Stimulated activated CD4-positive, alpha-beta T cell treated with anti-CD3 and anti-CD28 coated beads, Interleukin-2, amount 100 ng/mL, for 48 hours (primary cell): ENCODE data around the gene CHIA.

Experiments
- DNase-seq, 2 donors: peaks; one replicate each; pipeline ENCODE4 v3.0.0-alpha.2; 2020

The CHIA gene

DNA sequence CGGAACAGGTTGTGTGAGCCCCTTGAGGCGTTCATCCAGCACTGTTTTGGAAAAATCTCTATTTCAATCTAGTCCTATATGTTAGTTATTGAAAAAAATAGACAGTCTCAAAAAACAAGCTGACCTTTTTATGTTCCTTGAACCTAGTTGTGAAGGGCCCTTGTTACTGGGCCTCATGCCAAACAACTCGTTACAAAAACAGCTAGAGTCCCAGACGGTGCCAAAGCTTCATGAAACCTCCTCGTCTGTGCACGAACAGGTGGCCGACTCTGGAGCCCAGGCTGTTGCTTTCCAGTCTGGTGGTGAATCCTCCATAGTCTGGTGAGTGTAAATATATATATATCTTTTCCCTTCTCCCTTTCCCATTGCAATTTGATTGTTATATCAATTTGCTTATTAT lies at the start of gene CHIA:
Gene CHIA (plus strand): TSS at position 222 of the 400 bp plus-strand sequence. CDS start 19,617 bp downstream, outside the sequence.
- no peak for DNase-seq

DNA sequence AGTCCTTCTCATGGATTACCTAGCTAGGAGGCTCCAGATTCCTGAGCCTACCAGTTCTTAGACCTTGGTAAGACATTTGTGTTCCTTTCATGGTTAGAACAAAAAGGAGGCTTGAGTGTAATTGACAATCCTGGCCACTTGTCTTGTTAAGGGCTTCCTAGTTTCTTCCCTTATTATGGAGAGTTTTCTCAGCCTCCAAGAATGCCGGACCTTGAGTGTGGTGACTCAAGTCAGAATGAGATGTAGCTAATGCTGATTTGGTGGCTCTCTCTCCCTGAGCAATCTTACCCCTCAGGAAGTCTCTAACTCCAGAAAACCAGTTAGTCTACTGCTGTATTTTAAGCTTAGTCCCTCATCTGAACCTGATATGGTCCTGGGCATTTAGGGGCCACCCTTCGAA lies 48.9 kb upstream of the CHIA start:
- no peak for DNase-seq

DNA sequence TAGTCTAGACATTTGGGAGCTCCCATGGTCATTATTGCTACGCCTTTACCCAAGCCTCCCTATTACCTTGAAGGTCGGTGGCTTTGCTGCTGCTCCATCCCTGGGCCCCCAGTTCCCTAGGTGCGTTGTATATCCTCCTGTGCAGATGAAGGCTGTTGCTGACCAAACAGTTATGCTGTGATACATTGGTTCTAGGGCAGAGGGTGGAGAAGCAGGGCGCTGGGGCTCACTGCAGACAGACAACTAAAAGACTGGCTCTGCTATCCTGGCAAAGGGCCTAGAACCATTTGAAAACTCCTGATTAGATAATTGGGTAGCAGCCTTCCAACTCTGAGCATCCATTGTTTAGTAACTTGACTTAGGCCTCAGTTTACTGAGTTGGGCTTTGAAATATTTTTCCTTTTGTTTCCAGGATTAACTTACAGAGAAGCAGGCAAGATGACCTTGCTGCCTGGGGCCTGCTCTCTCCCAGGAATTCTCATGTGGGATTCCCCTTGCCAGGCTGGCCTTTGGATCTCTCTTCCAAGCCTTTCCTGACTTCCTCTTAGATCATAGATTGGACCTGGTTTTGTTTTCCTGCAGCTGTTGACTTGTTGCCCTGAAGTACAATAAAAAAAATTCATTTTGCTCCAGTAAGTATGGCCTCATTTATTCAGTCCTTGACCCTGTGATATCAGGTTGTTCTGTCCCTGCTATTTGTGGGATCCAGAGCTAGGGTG lies 47.7 kb upstream of the CHIA start:
- no peak for DNase-seq

DNA sequence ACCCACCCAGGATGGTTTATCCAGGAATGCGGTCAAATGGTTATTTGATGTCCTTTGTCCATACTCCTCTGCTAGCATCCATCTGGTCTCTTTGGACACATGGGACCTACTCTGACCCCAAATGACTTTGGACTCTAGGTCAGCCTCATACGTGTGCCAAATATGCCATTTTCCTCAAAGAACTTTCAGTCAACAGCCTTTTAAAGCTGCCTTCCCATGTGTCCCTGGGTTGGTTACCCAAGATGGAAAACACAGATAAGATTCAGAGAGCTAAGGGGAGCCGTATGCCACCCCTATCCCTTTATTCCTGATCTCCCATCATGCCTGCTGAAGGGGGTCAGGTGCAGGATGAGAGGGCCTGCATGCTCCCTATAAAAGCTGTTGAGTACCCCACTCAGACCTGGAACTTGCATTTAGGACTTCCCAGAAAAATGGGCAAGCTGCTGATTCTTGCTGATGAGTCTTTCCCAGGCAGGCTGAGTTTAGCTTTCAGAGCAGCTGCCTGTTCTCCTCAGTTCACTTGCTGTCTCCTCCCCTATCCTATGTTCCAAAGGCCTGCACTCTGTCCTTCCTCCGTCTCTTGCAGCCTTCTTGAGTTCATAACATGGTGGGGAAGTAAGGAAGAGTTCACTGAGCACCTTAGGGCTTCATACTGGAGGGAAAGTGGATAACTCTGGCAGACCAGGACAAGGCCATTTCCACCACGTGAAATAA lies 43.4 kb upstream of the CHIA start:
- no peak for DNase-seq

DNA sequence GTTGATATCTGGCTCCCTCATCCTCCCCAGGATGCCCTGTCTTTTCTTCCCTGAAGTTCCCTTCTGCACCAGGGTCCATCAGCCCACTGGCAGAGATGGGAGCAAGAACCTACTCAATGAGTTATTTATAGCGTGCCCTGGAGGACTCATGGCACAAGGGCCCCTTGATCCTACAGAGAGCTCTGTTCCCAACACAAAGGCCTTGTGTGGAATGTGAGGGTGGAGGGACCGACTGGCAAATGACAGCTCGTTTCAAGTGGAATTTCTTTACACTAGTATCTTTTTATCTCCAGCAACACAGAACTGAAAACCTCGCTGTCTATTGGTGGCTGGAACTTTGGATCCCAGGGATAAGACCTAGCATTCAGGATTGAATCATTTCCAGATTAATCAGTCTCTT lies 40.7 kb upstream of the CHIA start:
- DNase-seq: no peak

DNA sequence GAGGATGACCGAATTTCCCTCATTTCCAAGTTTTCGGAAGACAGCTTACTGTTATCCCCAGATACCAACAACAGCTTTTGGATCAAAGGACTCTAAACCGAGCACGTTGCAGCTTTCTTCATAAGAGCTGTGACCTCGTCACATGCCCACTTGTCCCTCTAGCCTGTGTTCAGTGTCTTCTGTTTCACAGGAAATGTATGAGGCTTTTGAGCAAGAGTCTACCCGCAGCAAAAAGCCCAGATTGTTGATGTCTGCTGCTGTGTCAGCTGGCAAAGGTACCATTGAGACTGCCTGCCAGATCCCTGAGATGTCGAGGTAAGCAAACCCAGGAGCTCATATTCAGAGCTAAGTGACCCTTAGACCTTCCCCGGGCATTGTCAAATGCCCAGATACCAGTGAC lies 39.1 kb upstream of the CHIA start:
- DNase-seq: no peak

DNA sequence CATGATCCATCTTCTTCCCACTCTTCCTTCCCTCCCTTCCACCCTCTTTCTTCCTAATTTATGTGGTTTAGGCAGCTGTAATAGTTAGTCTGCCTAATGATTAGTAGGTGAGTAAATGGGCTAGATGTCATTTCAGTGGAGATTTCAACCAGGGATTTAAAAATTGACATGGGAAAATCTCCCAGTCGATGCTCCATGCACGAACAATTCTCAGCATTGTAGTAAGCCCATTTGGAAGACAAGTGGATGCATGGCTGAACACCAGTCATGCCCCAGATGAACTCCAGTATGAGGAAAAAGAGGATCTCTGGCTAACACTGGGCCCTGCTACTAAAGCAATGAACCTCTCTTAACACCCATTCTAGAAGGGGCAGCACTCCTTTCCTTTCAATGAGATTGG lies 37.9 kb upstream of the CHIA start:
- no peak for DNase-seq

DNA sequence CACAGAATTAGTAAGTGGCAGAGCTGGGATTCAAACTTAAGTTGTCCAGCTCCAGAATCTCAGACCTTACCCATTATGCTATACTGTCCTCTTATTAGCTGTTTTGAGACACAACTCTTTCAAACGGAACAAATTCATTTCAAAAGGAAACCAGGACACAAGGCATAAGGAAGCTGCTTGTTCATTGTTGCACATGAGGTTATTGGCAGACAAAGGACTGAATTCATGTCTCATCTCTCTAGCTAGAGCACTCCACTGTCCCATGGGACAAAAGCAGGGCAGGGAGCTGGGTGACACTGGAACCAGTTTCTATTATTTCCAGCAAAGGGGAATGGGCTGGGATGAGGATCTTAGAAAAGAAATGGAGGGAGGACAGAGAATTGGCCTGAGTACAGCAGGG lies 36.8 kb upstream of the CHIA start:
- DNase-seq: no peak

DNA sequence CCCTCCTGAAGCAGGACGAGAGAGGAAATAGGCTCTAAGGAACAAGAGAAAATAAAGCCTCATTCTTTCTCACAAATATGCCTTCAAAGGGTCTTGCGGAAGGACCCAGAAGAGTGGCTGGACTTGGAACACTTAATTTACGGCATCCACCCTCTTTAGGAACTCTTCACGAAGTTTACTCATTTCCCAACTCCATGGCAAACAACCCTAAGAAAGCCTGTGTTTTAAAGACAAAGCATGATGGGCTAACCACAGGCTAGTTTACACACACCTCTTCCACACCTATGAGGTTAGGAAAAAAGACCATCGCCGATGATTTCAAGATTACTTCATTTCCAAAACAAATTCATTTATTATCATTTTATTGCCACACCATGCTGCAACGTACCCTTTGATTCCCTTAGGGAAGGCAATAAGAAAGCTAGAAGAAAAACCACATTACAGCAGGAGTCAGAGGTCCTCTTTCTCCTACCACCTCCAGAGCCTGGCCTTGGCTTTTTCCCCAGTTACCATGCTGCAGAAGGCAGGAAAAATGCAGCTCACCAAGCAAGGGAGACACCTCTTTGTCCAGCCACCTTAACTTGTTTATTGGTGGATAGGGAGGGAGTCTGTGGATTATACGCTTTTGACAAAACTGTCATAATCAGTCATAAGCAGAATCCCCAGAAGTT lies 33.5 kb upstream of the CHIA start:
- DNase-seq: no peak

DNA sequence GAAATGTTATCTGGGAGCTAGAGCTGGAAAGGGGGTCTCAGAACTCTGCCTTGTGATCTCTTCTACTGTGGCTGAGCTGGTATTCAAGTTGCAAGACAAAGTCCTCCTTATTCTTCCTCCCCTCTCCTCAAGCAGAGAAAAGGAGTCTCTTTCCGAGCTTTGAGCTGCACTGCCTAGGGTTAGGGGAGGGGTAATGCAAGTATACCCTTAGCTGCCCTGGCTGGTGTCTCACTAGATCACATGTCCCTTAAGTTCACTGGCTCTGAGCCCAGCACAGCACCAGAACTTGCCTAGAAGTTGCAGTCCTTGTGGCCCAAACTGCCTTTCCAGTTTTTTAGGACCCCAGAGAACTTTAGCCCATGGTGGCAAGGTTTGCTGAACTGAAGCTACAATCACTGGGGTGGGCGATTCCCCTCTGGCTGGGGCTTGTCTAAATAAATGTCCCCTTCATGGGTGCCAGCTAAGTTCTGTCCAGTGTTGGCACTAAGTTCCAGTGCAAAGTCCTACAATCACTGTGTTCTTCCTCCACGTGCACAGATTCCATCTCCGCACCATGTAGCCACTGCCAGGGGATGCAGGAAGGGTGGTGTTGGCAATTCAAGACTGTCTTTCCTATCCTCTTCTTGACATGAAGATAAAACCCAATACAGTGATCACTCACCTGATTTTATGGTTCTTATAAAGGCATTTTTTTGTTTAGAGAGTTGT lies 22.7 kb upstream of the CHIA start:
- DNase-seq: no peak

DNA sequence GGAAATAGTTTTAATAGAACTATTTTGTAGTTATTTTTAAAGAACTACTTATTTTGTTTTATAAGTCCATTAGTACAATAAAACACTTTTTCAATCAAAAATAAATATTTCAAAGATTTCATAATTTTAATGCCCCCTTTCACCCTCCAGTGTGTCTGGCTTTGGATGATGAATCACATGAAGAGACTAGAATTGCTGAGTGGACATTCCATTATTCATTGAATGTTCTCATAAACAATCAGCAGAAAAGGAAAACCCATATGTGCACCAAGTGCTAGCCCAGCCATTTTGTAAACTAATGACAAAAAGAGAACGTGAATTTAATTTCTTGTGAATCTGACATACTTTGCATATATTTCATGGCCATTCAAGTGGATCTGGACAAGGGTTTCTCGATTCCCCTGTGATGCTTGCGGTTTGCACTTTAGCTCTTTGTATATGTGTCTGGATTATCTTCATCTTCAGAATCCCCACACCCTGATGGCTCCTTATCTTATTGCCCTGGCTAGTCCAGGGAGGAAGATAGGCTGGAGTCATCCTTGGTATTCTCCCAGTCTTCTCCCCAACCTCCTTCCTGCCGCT lies 20.7 kb upstream of the CHIA start:
- no peak for DNase-seq

DNA sequence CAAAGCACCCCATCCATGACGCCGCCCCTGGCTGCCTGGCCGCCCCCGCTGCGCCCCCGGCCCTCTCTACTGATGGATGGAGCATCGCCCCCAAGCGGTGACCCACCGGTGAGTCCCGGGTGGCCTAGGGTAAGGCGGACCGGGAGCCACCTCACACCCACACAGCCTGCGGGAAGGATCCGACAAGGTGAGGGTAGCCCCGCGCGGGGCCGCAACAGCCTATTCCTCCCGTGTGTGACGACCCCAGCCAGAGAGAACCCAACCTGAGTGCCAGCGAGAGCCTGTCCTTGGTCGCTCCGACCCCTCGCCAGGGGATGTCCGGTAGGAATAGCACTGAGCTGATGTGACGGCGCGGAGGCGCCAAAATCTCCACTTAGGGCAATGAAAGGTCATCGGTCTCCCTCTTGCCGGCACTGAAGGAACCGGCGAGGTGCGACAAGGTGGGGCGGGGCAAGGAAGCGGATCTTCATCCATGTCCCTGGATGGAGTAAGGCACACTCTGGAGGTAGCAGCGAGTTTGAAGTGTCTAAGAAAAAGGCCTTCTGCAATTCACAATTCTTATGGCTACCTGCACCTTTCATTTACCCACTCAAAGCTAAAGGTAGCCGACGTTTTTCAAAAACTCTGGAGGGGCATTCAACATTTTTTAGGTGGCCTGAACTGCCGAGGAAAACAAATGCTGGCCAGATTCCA lies 19.7 kb upstream of the CHIA start:
- no peak for DNase-seq

DNA sequence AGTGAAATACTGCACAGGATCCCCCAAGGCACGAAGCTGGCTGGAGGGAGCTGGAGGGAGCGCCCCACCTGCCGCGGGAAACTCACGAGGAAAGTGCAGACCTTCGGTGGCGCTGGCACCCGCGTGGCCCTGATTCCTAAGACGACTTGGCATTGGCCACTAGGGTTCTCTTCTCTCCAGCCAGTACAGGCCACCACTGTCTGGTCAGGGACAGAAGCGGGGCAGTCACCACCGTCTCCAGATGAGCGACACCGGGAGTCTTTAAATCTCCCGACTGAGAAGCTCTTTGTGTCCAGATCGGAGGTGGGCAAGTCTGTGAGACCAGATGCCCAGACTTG lies 19.2 kb upstream of the CHIA start:
- no peak for DNase-seq

DNA sequence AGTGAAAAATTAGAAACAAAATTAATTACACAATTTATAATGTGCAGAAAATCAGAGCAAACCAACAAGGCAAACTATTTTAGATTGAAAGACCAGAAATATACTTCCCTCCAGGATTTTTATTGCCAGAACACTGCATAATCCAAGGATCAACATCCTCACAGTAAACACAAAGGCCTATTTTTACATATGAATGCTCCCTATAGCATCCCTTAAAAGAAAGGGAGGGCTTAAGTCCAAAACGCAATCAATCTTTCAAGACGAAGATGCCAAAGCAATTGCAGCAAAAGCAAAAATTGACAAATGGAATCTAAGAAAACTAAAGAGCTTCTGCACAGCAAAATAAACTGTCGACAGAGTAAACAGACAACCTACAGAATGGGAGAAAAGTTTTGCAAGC lies 18.6 kb upstream of the CHIA start:
- DNase-seq: no peak

DNA sequence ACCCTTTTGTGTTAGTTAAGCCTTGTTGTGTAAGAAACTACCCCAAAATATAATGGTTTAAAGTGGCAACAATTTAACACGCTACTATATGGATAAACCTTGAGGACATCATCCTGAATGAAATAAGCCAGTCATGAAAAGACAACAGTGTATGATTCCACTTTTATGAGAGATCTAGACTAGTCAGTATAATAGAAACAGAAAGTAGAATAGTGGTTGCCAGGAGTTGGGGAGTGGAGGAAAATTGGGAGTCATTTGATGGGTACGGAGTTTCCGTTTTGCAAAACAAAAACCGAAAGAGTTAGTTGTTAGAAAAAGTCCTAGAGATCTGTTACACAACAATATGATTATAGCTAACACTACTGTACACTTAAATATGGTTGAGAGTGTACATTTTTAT lies 16.0 kb upstream of the CHIA start:
- no peak for DNase-seq

DNA sequence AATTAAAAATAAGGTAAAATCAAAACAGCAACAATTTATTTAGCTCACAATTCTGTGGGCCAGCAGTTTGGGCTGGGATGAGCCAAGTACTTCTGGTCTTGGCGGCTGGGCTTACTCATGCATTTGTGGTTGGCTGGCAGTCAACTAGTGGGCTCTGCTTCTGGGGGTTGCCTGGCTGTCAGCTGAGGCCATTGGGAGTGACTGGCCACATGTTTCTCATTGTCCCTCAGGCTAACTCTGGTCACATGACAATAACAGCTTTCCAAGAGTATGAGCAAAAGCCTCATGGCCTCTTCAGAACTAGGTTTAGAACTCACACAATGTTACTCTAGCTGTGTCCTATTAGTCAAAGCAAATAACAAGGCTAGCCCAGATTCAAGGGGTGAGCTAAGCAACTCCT lies 15.6 kb upstream of the CHIA start:
- peak in 1 of 2 donors; percentile 28 for DNase-seq

DNA sequence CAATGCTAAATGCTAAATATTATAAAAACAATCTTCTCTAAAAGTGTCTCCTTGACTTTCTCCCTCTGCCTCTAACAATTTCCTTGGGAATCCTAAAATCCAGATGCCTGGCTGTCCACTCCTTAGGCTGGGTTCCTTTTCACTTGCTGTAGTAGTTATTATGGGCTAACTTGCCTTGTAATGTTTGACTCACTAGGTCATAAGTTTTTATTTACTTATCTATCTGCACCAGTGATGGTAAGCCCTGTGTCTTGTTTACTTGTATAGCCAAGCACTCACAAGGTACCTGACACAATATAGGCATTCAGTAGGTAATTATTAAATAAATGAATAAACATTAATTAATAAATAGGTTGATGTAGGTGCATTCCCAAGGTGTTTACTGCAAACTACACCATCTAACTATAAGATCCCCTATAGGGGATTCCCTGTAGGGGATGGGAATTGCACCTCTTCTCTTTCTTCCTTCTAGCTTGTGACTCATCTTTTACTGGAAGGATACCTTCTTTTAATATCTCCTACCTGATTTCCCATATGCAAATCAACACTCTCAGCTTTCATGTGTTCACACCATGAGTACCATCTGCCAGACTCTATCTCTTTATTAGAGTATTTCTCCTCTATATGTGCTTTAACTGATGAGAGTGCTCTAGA lies 14.7 kb upstream of the CHIA start:
- no peak for DNase-seq

DNA sequence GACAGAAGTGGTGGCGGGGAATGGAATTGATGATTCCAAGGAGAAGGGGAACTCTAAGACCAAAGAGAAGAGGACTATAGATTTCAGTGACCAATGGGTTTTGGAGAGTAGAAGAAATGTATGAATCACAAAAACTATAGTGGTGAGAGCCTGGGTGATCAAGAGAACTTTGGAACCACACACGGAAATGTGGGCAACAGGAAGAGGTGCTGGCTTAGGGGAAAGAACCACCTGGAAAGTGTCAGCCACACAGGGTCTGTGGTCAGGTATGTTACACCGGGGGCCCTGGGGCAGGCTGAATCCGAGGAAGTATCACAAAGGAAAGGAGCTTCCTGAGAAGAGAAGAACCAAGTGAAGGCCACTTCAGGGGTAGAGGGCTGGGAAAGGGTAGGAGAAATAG lies 11.5 kb upstream of the CHIA start:
- DNase-seq: no peak

DNA sequence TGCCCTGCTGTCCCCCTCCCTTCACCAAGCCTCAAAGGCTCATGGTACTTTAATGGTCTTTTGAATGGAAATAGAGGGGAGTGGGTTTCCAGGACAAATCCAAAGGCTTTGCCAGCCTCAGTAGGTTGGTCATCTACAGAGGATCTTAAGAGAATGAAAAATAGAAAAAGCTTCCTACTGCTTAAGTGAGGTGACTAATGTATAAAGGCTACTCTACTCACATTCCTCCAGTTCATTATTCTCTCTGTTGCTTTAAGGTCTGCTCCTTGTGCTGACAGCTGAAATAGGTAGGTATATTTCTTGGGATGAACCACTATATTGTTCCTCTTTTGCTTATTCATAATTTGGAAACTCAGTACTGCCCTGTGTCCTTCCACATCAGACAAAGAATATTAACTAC lies 10.4 kb upstream of the CHIA start:
- no peak for DNase-seq

DNA sequence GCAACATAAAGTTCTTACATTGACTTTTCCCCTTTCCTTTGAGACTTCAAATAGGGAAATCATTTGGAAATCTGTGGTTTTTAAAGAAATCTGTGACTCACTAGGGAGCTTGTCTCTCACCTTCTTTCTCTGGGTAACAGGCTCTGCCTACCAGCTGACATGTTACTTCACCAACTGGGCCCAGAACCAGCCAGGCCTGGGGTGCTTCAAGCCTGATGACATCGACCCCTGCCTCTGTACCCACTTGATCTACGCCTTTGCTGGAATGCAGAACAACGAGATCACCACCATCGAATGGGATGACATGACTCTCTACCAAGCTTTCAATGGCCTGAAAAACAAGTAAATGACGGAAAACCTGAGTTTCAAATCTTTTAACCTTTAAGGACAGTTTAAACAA lies 9.2 kb upstream of the CHIA start:
- no peak for DNase-seq

DNA sequence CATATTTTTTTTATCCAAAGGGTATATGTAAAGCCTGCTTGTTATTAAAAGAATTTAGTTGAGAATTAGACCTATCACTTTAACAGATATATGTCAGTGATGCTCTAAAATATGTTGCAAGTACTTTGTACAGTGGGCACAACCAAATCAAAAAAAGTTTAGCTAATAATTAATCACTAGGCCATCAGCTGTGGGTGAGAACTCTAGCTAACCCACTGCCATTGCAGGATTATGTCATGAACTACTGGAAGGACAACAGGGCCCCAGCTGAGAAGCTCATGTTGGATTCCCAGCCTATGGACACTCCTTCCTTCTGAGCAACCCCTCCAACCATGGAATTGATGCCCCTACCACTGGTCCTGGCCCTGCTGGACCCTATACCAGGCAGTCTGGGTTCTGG lies 6.8 kb upstream of the CHIA start:
- DNase-seq: no peak

DNA sequence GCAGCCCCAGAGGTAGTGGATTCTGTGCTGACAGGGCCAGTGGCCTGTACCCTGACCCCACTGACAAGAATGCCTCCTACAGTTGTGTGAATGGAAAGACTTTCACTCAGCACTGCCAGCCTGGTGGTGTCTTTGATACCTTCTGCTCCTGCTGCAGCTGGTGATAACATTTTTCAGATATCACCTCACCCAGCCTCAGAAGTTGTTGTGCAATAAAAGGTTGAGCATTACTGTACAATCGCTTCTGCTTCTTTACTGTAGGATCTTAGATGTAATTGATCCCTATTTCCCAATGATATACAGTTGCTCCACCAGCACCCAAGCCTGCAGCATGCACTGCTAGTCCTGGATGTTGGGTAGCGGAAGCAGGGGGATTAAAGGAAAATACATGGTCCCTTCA lies 4.8 kb upstream of the CHIA start:
- no peak for DNase-seq
